Stimulated activated CD4-positive, alpha-beta T cell treated with anti-CD3 and anti-CD28 coated beads, Interleukin-12 subunit alpha, Interleukin-12 subunit beta, amount 100 ng/mL, for 48 hours (primary cell): Measurements from ENCODE around the gene TBC1D22A.
"Not testable (repeated sequence)": the region's sequence is repeated elsewhere in the genome, so short reads cannot be mapped to it uniquely, and the experiment has no call there.

Source experiments
- DNase-seq, 3 donors: peaks; one replicate each; pipeline ENCODE4 v3.0.0-alpha.2; 2020; ENCODE audit warnings: low read depth in 2 of 3, low spot score in 1 of 3

TBC1D22A gene

GRCh38 chr22:47128622-47129215 is 366.3 kb downstream of the TBC1D22A start:
- DNase-seq, result no peak

- DNase-seq, result no peak
These were observed 367.6 kb downstream of the TBC1D22A start for GRCh38 chr22:47129902-47130635.

- DNase-seq, result no peak
These were observed 368.6 kb downstream of the TBC1D22A start for GRCh38 chr22:47130883-47131631.

- no peak for DNase-seq
These were observed 369.4 kb downstream of the TBC1D22A start for GRCh38 chr22:47131632-47132427.

GRCh38 chr22:47132428-47132825 is 370.0 kb downstream of the TBC1D22A start:
- DNase-seq, result no peak

GRCh38 chr22:47133061-47133969 is 370.9 kb downstream of the TBC1D22A start:
- DNase-seq, result no peak

GRCh38 chr22:47134222-47134621 is 371.8 kb downstream of the TBC1D22A start:
- DNase-seq, result no peak

- no peak for DNase-seq
These were observed 372.9 kb downstream of the TBC1D22A start for GRCh38 chr22:47135338-47135737.

GRCh38 chr22:47136050-47136449 is 373.6 kb downstream of the TBC1D22A start:
- DNase-seq, result no peak

GRCh38 chr22:47136671-47137070 is 374.2 kb downstream of the TBC1D22A start:
- no peak for DNase-seq

GRCh38 chr22:47139013-47139789 is 376.8 kb downstream of the TBC1D22A start:
- DNase-seq, result no peak

- DNase-seq, result no peak
These were observed 377.3 kb downstream of the TBC1D22A start for GRCh38 chr22:47139790-47140119.

- DNase-seq, result not testable (repeated sequence)
These were observed 378.5 kb downstream of the TBC1D22A start for GRCh38 chr22:47140975-47141374.

- DNase-seq, result no peak
These were observed 380.1 kb downstream of the TBC1D22A start for GRCh38 chr22:47142427-47143046.

GRCh38 chr22:47143249-47143938 is 380.9 kb downstream of the TBC1D22A start:
- DNase-seq, result no peak

- no peak for DNase-seq
These were observed 381.8 kb downstream of the TBC1D22A start for GRCh38 chr22:47144076-47144765.

- no peak for DNase-seq
These were observed 382.5 kb downstream of the TBC1D22A start for GRCh38 chr22:47144791-47145425.

- no peak for DNase-seq
These were observed 383.4 kb downstream of the TBC1D22A start for GRCh38 chr22:47145883-47146282.
